HG02981 (cell line): ENCODE measurements around the gene ARHGAP5.
"Not testable (repeated sequence)": the region's sequence is repeated elsewhere in the genome, so short reads cannot be mapped to it uniquely, and the experiment has no call there.

Source experiments
- ATAC-seq: cut with Tn5 transposase; IDR thresholded peaks from one replicate; pipeline ENCODE4 v1.9.1; 2021; ENCODE audit warnings: mild to moderate bottlenecking, moderate library complexity; ENCODE audit not compliant: unreplicated experiment

The ARHGAP5 gene

GRCh38 chr14:32109676-32110547, 32.8 kb downstream of the ARHGAP5 start:
- no peak for ATAC-seq

DNA sequence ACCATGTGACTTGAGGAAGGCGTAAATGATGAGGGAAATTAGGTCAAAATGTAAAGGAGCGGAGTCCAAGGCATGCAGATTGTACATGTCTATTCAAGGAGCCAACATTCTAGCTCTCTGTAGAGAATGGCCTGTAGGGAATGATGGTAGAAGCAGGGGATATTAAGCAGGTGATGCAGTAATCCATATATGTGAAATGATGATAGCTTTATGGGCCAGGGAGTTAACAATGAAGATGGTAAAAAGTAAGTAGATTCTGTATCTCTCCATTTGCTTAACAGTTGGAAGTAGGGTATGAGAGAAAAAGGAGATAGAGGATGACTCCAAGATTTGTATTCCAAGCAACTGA, 33.4 kb downstream of the ARHGAP5 start:
- ATAC-seq, result no peak

DNA sequence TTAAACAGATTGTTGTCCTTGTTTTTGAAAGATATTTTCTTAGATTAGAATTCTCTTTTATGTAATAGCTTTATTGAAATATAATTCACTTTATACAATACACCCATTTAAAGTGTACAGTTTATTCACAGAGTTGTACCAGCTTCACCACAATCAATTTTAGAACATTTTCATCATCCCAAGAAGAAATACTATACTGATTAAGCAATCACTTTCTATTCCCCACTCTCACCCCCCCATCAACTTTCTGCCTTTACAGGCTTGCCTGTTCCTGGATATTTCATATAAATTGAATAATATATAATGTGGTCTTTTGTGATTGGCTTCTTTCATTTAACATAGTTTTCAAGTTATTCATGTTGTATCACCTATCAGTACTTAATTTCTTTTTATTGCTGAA, 44.4 kb downstream of the ARHGAP5 start:
- no peak for ATAC-seq

DNA sequence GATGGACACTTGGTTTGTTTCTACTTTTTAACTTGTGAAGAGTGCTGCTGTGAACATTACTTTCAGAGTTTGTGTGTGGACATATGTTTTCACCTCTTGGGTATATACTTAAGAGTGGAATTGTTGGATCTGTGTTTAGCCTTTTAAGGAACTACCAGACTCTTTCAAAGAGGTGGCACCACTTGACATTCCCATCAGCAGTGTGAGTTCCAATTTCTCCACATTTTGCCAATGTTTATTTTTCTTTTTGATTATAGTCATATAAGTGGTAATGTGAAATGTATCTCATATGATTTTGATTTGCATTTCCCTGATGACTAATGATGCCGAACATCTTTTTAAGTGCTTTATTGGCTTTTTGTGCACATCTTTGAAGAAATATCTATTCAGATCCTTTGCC, 44.8 kb downstream of the ARHGAP5 start:
- no peak for ATAC-seq

- ATAC-seq, result not testable (repeated sequence)
Measured at GRCh38 chr14:32126899-32127730, 50.0 kb downstream of the ARHGAP5 start.

DNA sequence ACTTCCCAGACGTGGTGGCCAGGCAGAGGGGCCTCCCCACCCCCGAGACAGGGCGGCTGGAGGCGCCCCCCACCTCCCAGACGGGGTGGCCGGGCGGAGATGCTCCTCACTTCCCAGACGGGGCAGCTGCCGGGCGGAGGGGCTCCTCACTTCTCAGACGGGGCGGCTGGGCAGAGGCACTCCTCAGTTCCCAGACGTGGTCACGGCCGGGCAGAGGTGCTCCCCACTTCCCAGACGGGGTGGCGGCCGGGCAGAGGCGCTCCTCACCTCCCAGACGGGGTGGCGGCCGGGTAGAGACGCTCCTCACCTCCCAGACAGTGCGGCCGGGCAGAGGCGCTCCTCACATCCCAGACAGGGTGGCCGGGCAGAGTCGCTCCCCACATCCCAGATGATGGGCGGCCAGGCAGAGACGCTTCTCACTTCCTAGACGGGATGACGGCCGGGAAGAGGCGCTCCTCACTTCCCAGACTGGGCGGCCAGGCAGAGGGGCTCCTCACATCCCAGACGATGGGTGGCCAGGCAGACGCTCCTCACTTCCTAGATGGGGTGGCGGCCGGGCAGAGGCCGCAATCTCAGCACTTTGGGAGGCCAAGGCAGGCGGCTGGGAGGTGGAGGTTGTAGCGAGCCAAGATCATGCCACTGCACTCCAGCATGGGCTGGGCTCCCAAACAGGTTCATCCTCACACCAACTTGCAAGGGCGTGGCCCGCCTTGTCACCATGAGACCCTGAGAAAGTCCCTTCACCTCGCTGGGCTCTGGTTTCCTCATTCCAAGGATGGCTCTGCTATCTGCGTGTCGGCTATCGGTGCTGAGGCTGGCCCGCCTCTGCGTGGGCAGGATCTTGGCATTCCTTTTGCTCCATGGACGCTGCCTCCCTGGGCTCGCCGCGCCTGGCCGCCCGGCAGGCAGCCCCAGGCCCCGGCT, 50.9 kb downstream of the ARHGAP5 start:
- ATAC-seq, result not testable (repeated sequence)

GRCh38 chr14:32128703-32129102, 51.6 kb downstream of the ARHGAP5 start:
- ATAC-seq, result no peak

GRCh38 chr14:32129124-32129523, 52.0 kb downstream of the ARHGAP5 start:
- ATAC-seq, result no peak

GRCh38 chr14:32131689-32132088, 54.6 kb downstream of the ARHGAP5 start:
- ATAC-seq, result not testable (repeated sequence)

GRCh38 chr14:32134448-32135097, 57.5 kb downstream of the ARHGAP5 start:
- ATAC-seq, result no peak

DNA sequence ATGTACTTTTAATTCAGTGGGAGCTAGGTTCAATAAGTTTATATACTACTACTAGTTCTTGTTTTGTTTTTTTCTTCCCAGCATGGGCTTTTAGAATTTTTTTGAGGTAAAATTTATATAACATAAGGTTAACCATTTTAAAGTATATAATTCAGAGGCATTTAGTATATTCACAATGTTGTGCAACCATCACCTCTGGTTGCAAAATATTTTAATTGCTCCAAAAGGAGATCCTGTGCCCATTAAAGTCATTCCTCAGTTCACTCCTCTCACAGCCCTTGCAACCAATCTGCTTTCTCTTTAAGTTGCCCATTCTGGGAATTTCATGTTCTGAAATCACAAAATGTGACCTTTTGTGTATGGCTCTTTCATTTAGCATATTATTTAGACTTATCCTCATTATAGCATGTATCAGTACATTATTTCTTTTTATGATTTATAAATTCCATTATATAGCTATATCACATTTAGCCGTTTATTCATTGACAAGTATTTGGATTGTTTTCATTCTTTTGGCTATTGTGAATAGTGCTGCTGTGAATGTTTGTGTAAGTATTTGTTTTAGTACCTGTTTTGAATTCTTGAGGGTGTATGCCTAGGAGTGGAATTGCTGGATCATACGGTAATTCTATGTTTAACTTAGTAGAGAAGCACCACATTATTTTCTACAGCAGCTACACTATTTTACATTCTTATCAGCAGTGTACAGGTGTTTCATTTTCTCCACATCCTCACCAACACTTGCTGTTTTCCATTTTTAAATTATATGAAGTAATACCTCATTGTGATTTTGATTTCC, 59.1 kb downstream of the ARHGAP5 start:
- no peak for ATAC-seq

DNA sequence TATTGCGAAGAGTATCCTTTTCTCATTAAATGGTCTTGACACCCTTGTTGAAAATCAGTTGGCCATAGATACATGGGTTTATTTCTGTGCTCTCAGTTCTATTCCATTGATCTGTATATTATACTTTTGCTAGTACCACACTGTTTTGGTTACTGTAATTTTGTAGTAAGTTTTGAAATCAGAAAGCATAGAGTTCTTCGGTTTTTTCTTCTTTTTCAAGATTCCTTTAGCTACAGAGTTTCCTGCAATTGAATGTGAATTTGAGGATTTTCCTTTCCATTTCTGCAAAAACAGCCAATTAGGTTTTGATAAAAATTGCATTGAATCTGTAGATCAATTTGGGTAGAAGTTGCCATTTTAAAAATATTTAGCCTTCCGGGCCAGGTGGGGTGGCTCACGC, 60.2 kb downstream of the ARHGAP5 start:
- ATAC-seq, result no peak

DNA sequence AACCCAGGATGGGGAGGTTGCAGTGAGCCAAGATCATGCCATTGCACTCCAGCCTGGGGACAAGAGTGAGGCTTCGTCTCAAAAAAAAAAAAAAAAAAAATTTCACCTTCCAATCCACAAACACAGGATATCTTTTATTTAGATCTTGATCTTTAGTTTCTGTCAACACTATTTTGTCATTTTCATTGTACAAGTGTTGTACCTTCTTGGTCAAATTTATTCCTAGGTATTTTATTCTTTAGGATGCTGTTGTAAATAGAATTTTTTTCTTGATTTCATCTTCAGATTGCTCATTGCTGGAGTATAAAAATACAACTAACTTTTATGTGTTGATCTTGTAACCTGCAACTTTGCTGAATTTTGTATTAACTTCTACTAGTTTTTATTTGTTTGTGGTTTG, 60.8 kb downstream of the ARHGAP5 start:
- no peak for ATAC-seq

GRCh38 chr14:32142341-32142740, 65.2 kb downstream of the ARHGAP5 start:
- ATAC-seq, result no peak

DNA sequence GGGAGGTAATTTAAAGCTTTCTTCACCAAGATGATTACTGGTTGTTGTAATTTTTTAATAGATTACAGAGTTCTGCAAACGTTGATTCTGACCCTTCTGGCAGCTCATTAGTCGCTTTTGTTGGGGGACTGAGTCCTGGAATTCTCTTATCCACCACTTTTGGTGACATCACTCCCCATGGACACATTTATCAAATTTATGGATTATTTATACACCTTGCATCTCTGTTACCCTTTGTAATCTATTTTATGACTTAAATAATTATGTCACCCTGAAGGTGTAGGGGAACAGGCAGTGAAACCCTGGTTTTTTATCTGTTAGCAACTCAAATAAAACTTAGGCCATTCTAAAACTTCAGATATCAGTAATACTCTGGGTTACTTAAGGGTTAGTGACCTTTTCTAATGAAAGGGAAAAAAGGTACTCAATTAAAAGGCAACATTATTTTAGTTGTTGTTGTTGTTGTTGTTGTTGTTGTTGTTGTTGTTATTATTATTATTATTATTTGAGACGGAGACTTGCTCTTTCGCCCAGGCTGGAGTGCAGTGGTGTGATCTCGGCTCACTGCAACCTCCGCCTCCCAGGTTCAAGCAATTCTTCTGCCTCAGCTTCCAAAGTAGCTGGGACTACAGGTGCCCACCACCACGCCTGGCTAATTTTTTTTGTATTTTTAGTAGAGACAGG, 65.8 kb downstream of the ARHGAP5 start:
- ATAC-seq, result no peak

- ATAC-seq, result no peak
Measured at GRCh38 chr14:32150392-32150791, 73.3 kb downstream of the ARHGAP5 start.

DNA sequence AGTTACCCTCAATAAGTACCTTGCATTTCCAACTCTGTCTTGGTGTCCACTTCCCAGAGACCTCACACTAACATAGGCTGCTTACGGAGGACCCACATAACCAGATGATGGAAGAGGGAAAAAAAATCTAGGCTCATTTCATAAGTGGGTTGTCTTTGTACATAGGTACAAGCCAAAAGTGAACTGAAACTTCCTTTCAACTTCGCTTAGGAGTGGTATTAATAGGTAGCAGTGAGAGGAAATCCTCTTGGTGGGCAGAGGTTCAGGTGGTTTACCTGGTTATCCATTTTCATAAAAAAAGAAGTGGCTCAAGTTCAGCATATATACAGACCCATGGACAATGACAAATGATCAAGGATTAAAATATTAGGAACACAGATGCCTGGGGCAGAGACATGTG, 88.9 kb downstream of the ARHGAP5 start:
- ATAC-seq, result no peak

DNA sequence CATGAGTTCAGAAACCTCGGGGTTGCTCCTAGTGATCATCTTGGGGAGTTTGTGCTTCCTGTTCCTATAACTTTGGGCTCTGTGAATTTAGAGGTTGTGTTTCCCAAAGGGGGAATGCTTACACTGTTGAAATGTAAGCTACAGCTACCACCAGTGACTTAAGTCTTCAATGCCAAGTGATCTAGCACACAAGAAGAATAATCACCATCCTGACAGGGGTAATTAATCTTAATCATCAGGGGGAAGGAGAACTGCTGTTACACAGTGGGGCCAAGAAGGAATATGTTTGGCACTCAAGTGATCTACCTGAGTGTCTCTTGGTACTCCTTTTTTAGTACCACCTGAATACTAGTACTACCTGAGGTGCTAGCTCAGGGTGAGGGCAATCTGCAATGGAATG, 89.8 kb downstream of the ARHGAP5 start:
- no peak for ATAC-seq

DNA sequence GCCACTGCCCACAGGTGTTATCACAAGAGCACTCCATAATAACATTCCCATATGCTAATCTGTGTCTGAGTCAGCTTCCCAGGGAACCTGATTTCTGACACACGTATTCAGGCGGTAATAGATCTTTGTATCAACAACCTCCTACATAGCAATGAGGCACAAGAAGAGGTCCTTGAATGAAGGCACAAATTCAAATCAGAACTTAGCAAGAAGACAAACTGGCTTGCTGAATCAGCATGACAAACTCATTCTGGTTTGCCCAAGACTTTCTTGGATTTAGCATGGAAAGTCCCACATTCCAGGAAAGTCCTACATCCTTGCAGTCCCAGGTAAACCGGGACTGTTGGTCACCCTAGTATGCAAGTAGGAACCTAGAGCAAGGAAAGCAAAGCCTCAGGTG, 90.8 kb downstream of the ARHGAP5 start:
- no peak for ATAC-seq
